HG02588 (cell line): ENCODE data around the gene CABYR.
"Not testable (repeated sequence)": the region's sequence is repeated elsewhere in the genome, so short reads cannot be mapped to it uniquely, and the experiment has no call there.

Source experiments
- ATAC-seq: cut with Tn5 transposase; IDR thresholded peaks from one replicate; pipeline ENCODE4 v1.9.1; 2021; ENCODE audit warnings: mild to moderate bottlenecking, moderate library complexity; ENCODE audit not compliant: unreplicated experiment

Gene CABYR

GRCh38 chr18:24127735-24128134, 11.1 kb upstream of the CABYR start:
- ATAC-seq = no peak

GRCh38 chr18:24128700-24129099, 10.2 kb upstream of the CABYR start:
- ATAC-seq = no peak

- ATAC-seq = no peak
These were observed 8.4 kb upstream of the CABYR start for GRCh38 chr18:24130494-24130893.

GRCh38 chr18:24136967-24137373, 1.9 kb upstream of the CABYR start:
- ATAC-seq = no peak

GRCh38 chr18:24138409-24138788, 463 bp upstream of the CABYR start:
- no peak for ATAC-seq

- no peak for ATAC-seq
These were observed 1.8 kb downstream of the CABYR start for GRCh38 chr18:24140697-24141096.

GRCh38 chr18:24142376-24142775, 3.5 kb downstream of the CABYR start:
- no peak for ATAC-seq

- not testable (repeated sequence) for ATAC-seq
These were observed 10.7 kb downstream of the CABYR start for GRCh38 chr18:24149591-24149990.

GRCh38 chr18:24153397-24153796, 14.5 kb downstream of the CABYR start:
- ATAC-seq = no peak

GRCh38 chr18:24157855-24158254, 19.0 kb downstream of the CABYR start:
- ATAC-seq = no peak

GRCh38 chr18:24160086-24160485, 21.2 kb downstream of the CABYR start:
- ATAC-seq = no peak

- ATAC-seq = no peak
These were observed 22.4 kb downstream of the CABYR start for GRCh38 chr18:24161304-24161703.

- no peak for ATAC-seq
These were observed 29.6 kb downstream of the CABYR start for GRCh38 chr18:24168496-24168895.

- ATAC-seq = no peak
These were observed 31.5 kb downstream of the CABYR start for GRCh38 chr18:24170360-24170759.

GRCh38 chr18:24173997-24174396, 35.1 kb downstream of the CABYR start:
- no peak for ATAC-seq

- peak; percentile 91 for ATAC-seq
These were observed 38.0 kb downstream of the CABYR start for GRCh38 chr18:24176727-24177416.

GRCh38 chr18:24177499-24178133, 38.8 kb downstream of the CABYR start:
- ATAC-seq = no peak

- no peak for ATAC-seq
These were observed 41.2 kb downstream of the CABYR start for GRCh38 chr18:24180048-24180447.

- no peak for ATAC-seq
These were observed 42.9 kb downstream of the CABYR start for GRCh38 chr18:24181806-24182205.

GRCh38 chr18:24185805-24186204, 46.9 kb downstream of the CABYR start:
- no peak for ATAC-seq

GRCh38 chr18:24187049-24187448, 48.2 kb downstream of the CABYR start:
- ATAC-seq = peak; percentile 44

GRCh38 chr18:24187689-24188088, 48.8 kb downstream of the CABYR start:
- no peak for ATAC-seq

GRCh38 chr18:24188120-24188519, 49.3 kb downstream of the CABYR start:
- ATAC-seq = no peak
